MM.1S (cell line): ENCODE results near the gene HSP90AB1.

Source experiments
- CTCF ChIP-seq: fragments of 300-600 bp; sonication (generic); IDR thresholded peaks from 2 replicates; pipeline ENCODE4 v1.5.1; 2016; ENCODE audit warnings: antibody characterized with exemption, low read length, mixed read lengths
- EZH2 ChIP-seq: fragments of 300-600 bp; sonication (generic); optimal IDR thresholded peaks from 2 replicates; pipeline ENCODE3; 2017; ENCODE audit warnings: low read depth, mild to moderate bottlenecking, antibody characterized with exemption, low read length, mixed read lengths
- EZH2phosphoT487 ChIP-seq: fragments of 300-600 bp; sonication (generic); IDR thresholded peaks from 2 replicates; pipeline ENCODE4 v1.6.1; 2018; ENCODE audit warnings: antibody characterized with exemption, low read length

- TF ChIP-seq CTCF, result no peak
- no peak for TF ChIP-seq EZH2phosphoT487
- TF ChIP-seq EZH2, result no peak
These were observed 14.7 kb downstream of the HSP90AB1 start for GRCh38 chr6:44261581-44261980.
